Medulla oblongata (tissue), 1 donor: ENCODE measurements around the gene CEP41.
"Not testable (repeated sequence)": the region's sequence is repeated elsewhere in the genome, so short reads cannot be mapped to it uniquely, and the experiment has no call there.

Source experiments
- DNase-seq: peaks from one replicate; pipeline ENCODE4 v3.0.0-alpha.2; 2015; ENCODE audit errors: extremely low spot score

Gene CEP41

DNA sequence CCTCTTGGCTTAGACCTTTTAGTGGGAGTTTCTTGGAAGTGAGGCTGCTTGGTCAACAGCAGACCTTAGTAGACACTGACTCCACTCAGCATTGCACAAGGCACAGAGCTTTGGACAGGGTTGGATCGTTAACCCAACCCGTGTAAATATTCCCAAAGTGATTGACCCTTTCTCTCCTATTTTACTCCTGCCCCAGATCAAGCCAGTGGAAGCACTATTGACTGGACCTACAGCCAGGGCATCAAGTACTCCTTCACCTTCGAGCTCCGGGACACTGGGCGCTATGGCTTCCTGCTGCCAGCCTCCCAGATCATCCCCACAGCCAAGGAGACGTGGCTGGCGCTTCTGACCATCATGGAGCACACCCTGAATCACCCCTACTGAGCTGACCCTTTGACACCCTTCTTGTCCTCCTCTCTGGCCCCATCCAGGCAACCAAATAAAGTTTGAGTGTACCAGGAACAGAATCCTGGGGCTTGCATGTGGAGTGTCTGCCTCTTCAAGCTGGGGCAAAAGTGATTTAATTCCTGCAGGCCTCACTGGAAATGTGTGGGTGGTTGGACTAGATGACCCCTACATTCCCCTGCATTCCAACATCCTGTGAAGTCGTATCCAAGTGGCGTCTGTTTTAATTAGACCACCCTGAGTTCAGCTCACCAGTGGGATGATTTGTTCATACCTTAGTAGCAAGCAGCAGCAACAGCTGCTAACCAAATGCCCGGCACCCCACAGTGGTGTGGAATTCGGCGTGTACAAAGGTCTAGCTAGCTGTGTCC is 53.0 kb downstream of the CEP41 start:
- DNase-seq: no peak

GRCh38 chr7:130387306-130387627 is 53.5 kb downstream of the CEP41 start:
- DNase-seq: no peak

- DNase-seq: no peak
These were observed 53.9 kb downstream of the CEP41 start for GRCh38 chr7:130386876-130387275.

DNA sequence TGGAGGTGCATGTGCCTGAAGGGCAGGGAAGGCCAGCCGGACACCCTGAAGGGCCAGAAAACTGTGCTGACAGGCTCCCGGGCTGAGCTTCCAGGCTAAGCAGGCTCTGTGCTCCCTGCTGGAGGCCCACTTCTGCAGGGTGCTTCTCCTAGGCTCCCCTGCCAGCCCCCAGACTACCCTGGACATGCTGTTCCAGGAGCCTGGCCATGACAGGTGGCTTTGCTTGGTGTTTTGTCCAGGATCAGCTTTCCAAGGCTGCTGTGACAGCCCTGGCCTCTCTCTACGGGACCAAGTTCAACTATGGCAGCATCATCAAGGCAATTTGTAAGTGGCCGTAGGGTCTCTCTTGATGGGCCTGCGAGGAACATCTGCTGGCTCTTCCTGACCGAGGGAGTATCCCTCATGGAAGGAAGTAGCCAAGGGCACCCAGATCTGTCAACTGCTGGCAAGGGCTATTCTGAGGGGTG is 55.2 kb downstream of the CEP41 start:
- DNase-seq: no peak

DNA sequence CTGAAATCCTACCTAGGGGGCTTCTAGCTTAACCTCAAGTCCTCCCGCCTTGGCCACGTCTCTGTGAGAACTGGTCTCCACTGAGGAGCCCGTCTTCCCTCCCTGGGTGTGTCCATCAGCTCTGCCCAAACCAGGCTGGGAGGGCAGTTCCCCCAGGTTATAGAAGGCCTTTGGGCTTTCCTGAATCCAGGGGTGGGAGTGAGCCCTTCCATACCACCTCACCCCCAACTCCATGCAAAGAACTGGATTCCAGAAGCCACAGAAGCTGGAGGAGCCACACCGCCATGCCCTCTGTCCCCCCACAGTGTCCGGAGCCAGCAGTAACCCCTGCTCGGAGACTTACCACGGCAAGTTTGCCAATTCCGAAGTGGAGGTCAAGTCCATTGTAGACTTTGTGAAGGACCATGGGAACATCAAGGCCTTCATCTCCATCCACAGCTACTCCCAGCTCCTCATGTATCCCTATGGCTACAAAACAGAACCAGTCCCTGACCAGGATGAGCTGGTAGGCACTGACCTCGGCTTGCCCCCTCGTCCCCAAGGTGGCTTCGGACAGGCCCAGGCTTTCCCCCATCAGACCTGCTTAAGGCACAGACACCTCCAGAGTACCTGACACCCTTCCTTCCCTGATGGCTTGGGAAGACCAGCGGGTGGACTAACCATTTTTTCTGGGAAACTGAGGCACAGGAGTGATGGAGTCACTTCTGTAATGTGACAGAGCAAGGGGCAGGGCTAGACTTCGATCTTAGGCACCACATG is 55.8 kb downstream of the CEP41 start:
- DNase-seq: no peak

GRCh38 chr7:130384371-130384801 is 56.4 kb downstream of the CEP41 start:
- DNase-seq: no peak

GRCh38 chr7:130383187-130383980 is 57.4 kb downstream of the CEP41 start:
- no peak for DNase-seq

DNA sequence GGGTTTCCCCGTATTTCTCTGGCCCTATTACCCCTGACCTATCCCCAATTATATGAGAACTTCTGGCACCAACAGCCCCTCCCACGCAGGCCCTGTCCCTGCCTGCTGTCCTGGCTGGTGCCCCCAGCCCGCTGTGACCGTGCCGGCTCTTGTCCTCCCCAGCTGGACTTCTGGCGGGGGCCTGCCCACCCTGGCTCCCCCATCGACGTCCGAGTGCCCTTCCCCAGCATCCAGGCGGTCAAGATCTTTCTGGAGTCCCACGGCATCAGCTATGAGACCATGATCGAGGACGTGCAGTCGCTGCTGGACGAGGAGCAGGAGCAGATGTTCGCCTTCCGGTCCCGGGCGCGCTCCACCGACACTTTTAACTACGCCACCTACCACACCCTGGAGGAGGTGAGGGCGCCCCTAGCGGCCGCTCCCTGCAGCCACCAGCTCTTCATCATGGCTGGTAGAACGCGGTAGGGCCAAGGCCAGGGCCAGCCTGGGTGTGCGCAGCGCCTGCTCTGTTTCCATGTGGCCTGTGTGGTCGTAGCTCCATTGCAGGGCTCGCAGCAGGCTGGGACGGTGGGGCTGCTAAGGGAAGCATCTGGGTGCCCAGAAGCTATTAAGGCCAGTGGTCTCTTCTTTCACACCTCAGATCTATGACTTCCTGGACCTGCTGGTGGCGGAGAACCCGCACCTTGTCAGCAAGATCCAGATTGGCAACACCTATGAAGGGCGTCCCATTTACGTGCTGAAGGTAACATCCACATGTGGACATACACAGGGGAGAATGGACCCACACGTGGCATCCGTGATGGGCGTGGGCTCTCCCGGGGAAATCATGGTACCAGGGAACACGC is 59.1 kb downstream of the CEP41 start:
- DNase-seq: no peak

DNA sequence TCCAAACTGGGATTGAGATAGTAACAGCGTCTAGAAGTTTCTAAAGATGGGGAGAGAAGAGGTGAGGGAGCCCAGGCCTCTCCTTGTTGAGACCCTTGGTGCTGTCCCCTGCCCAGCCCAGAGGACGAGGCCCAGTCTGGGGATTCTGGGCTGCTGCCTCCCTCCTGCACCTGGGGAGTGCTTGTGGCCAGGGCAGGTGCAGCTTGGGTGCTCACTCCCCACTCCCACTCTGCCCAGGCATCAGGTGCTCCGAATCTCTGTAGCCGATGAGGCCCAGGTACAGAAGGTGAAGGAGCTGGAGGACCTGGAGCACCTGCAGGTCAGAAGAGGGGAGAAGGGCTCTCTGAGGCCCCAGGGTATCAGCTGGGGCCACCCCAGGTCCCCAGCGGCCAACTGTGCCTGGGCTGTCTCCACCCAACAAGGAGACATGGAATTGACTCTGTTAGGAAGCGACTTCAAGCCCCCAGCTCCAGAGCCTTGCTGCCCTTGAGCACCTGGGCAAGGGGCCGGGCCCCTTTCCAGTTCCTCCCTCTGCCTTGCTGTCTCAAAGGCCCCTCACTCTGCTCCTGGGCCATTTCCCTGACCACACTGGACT is 59.9 kb downstream of the CEP41 start:
- DNase-seq: no peak

DNA sequence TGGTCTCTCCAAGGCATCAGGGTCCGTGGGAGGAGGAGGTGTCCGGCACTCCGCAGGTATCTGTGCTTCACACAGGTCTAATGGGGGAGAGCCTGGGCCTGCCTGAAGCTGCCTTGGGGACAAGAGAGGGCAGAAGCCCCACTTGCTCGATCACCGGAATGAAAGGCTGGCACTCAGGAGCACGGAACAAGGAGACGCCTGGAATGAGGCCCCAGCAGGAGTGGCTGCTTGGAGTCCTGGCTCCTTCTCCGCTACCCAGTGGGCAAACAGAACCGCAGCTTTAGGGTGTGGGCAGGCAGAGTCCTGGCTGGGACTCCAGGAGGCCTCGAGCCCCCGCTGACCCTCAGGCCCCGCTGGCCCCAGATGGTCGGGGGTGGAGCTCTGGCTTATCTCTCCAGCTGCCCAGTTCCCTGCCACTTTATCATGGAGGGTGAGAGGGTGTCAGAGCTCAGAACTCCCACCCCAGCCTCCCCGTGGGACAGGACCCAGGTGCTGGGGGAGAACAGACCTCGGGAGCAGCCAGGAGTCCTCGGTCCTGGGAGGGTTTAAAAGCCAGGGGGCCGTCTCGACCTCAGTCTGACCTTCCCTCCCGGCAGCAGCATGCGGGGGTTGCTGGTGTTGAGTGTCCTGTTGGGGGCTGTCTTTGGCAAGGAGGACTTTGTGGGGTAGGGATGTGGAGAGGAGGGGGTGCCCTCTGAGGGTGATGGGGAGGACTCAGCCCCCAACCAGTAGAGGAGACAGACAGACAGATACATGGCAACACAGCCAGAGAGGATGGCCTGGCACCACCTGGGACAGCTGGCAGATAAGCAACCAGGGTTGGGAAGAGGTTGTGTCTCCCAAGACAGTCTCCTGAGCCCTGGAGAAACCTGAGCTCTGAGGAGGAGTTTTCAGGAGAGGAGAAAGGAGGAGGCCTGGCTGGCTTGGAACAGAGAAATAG is 60.6 kb downstream of the CEP41 start, which contains the start of gene CPA1:
TSS of gene CPA1 (plus strand) at position 574 of the 940 bp plus-strand sequence. CDS start at position 601, 27 bp downstream.
- no peak for DNase-seq

DNA sequence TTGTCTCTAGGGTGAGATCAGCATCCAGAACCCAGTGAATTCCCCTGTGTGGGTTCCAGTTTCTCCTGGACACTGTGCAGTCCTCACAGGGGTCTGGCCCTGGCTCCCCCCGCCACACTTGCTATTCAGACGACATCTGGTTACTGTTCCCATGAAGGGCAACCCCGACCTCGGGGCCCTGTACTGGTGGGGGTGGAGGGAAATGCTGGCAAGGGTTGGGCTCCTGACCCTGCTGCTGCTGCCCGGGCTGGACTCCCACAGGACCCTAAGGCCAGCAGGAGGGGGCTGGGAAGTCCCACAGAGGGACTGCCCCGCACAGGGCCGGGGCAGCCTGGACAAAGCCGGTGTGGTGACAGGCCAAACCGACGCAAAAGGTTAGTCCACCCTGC is 61.3 kb downstream of the CEP41 start:
- DNase-seq: no peak

DNA sequence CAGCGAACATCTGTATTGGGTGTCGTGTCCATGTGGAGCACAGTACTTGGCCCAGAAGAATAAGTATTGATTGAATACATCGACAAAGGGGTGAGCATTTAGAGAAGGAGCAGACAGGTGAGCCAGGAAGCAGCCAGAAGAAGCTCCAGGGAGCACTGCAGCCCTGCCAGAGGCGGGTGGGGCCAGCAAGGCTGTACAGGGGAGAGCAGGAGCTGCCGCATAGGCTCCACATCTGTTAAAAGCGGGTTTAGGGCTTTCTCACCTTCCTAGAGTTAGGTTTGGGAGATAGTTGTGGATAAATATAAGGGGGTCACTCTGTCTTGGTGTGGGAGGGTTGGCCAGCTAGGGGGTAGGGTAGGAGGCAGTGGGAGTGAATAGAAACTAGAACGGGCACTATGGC is 61.8 kb downstream of the CEP41 start:
- no peak for DNase-seq

- no peak for DNase-seq
These were observed 63.6 kb downstream of the CEP41 start for GRCh38 chr7:130377178-130377577.

DNA sequence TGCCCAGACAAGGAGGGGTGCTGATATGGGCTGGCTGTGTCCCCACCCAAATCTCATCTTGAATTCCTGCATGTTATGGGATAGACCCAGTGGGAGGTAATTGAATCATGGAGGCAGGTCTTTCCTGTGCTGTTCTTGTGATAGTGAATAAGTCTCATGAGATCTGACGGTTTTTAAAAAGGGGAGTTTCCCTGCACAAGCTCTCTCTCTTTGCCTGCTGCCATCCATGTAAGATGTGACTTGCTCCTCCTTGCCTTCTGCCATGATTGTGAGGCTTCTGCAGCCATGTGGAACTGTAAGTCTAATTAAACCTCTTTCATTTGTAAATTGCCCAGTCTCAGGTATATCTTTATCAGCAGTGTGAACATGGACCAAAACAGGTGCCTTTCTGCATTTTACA is 64.4 kb downstream of the CEP41 start:
- not testable (repeated sequence) for DNase-seq

DNA sequence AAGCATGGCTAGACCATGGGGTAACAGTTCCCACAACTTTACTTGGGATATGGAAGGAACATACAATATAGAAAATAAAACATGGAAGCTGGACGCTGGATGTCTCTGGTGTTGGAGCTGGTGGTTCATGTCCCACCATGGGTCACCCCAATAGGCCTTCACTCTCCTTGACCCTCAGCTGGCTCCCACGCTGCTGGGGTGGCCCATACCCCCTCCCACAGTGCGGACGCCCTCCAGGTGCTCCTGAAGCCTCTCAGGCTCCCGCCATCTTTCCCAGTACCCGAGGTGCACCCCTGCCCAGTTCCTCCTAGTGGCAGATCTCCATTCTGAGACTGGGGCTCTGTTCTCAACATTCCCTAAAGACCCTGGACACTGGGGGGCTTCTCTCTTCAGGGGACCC is 66.3 kb downstream of the CEP41 start:
- DNase-seq: no peak

GRCh38 chr7:130372402-130373165 is 68.2 kb downstream of the CEP41 start:
- DNase-seq: no peak

GRCh38 chr7:130371046-130371445 is 69.8 kb downstream of the CEP41 start:
- DNase-seq: no peak

GRCh38 chr7:130369831-130370550 is 70.8 kb downstream of the CEP41 start:
- no peak for DNase-seq
